Gastroesophageal sphincter (tissue), 3 donors: ENCODE data around the gene C2orf78.
A peak's percentile ranks its signal among the peaks of the same experiment; 100 is the strongest.

Experiments used
- EP300 ChIP-seq: sonication (generic); formaldehyde crosslinking; IDR thresholded peaks from one replicate; pipeline ENCODE4 v1.6.1; 2017; ENCODE audit warnings: antibody characterized with exemption, mild to moderate bottlenecking
- POLR2A ChIP-seq, 2 donors: fragments of 450-650 bp; IDR thresholded peaks; one replicate each; pipeline ENCODE4 v1.6.1; 2017; ENCODE audit warnings: antibody characterized with exemption in 2 of 2, mild to moderate bottlenecking in 2 of 2, moderate library complexity in 1 of 2
- POLR2AphosphoS5 ChIP-seq: sonication (generic); formaldehyde crosslinking; IDR thresholded peaks from one replicate; pipeline ENCODE4 v1.6.1; 2017; ENCODE audit warnings: antibody characterized with exemption
- TF ChIP-seq, protein P1 (sequence below), 4 experiments: fragments of 200-600 bp in 2 of 4; fragments of 450-650 bp in 2 of 4; sonication (generic) in 1 of 4; IDR thresholded peaks; one replicate each; pipeline ENCODE4 v1.5.1; 2017 to 2019; ENCODE audit warnings: antibody characterized with exemption in 4 of 4, mild to moderate bottlenecking in 2 of 4, moderate library complexity in 2 of 4

DNA sequence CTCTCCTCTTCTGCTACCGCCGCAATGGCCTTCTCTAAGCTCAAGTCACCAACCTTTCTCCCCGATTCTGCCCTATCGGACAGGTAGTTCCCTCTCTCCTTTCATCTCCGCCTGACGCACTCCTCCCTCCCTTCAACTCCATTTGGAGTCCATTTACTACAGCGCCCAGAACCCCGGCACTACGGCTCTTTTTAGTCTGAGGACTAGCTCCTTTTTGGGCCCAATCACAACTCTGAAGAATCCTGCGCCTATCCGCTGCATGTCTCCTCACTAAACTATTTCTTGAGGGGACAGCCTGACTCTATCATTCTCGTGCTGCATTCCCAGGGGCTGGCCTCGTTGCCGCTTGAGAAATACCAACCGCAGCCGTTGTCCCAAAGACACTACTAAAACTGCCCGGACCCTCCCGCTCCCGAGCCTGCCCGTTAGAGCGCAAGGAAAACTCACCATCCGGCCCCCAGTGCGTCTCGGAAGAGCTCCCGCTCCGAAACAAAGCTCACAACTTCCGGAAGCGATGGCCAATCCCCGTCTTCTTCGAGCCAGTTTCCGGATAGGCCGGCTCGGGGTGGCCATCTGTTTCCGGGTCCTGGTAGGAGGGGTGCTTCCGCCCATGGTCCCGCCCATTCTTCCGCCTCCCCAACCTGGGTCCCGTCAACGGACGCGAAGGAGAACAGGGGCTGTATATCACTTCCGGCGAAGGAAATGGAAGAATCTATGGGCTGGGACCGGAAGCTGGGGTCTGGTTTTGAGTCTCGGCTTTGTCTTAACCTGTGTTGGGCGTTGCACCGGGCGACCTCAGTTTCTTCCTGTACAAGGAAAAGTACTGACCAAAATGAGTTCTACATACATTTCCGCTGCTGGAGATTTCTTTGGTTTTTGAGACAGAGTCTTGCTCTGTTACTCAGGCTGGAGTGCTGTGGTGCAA, 46.9 kb upstream of the C2orf78 start, which contains the start of gene TPRKB:
- TF ChIP-seq, protein P1, sequence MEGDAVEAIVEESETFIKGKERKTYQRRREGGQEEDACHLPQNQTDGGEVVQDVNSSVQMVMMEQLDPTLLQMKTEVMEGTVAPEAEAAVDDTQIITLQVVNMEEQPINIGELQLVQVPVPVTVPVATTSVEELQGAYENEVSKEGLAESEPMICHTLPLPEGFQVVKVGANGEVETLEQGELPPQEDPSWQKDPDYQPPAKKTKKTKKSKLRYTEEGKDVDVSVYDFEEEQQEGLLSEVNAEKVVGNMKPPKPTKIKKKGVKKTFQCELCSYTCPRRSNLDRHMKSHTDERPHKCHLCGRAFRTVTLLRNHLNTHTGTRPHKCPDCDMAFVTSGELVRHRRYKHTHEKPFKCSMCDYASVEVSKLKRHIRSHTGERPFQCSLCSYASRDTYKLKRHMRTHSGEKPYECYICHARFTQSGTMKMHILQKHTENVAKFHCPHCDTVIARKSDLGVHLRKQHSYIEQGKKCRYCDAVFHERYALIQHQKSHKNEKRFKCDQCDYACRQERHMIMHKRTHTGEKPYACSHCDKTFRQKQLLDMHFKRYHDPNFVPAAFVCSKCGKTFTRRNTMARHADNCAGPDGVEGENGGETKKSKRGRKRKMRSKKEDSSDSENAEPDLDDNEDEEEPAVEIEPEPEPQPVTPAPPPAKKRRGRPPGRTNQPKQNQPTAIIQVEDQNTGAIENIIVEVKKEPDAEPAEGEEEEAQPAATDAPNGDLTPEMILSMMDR (IDR thresholded peaks at IDR 0.05) = no peak
- peak; percentile 34 to 61 for TF ChIP-seq POLR2A (IDR thresholded peaks at IDR 0.05)
- no peak for TF ChIP-seq EP300
- TF ChIP-seq POLR2AphosphoS5 = peak; percentile 93
